K562 (cell line): ENCODE measurements around the gene GZF1. TPM values are rescaled to one million over a fixed set of nuclear protein-coding genes. Genes with fewer than 3 reads are reported as not detected.

Source experiments
- ELF1 ChIP-seq: fragments of 200-800 bp; sonication (Bioruptor generic); IDR thresholded peaks from 2 replicates; pipeline ENCODE4 v1.6.1; 2016; ENCODE audit warnings: missing genetic modification characterization, missing compliant biosample characterization
- HMG20B ChIP-seq: fragments of 250-450 bp; sonication (Bioruptor Pico); IDR thresholded peaks from 2 replicates; pipeline ENCODE4 v1.5.0; 2021; ENCODE audit warnings: mild to moderate bottlenecking
- MGA ChIP-seq: fragments of 450-650 bp; IDR thresholded peaks from 2 replicates; pipeline ENCODE4 v1.6.1; 2016; ENCODE audit warnings: mild to moderate bottlenecking, moderate library complexity
- MITF ChIP-seq: IDR thresholded peaks from 2 replicates; pipeline ENCODE4 v1.6.1; 2014; ENCODE audit warnings: antibody characterized with exemption
- PRDM10 ChIP-seq: fragments of 450-650 bp; IDR thresholded peaks from 2 replicates; pipeline ENCODE4 v1.6.1; 2018; ENCODE audit not compliant: partially characterized antibody
- TAL1 ChIP-seq: fragments of 450-650 bp; IDR thresholded peaks from 2 replicates; pipeline ENCODE4 v1.6.1; 2016; ENCODE audit warnings: mild to moderate bottlenecking
- ZNF263 ChIP-seq: sonication (generic); formaldehyde crosslinking; IDR thresholded peaks from 2 replicates; pipeline ENCODE4 v1.8.0; 2022; ENCODE audit warnings: mild to moderate bottlenecking, missing genetic modification reagents, borderline replicate concordance
- ZNF408 ChIP-seq: fragments of 250-450 bp; sonication (Bioruptor Pico); IDR thresholded peaks from 2 replicates; pipeline ENCODE4 v1.4.0; 2020; ENCODE audit warnings: low read depth, mild to moderate bottlenecking, moderate library complexity
- polyA plus RNA-seq, 8 experiments: library from polyadenylated mRNA; depleted of rRNA in 4 of 8; stranded (reverse) in 5 of 8; unstranded in 3 of 8; fragments of >200 nt; fragmentation: Nextera tagmentation in 2 of 8; fragmentation: Illumina TruSeq in 1 of 8; extraction: Ambion mirVana in 2 of 8; extraction: Trizol in 1 of 8; gene quantifications; 2 replicates each; pipeline versions ENCODE4 v1.2.1 to v1.2.3, GENCODE V29; 2011 to 2014; ENCODE audit warnings: inconsistent platforms in 1 of 8, missing spikeins in 1 of 8
- total RNA-seq, 7 experiments: library from RNA; depleted of rRNA in 6 of 7; stranded (reverse); fragments of >200 nt in 6 of 7; fragmentation: Illumina TruSeq in 2 of 7; extraction: Trizol in 2 of 7; gene quantifications; 2 replicates each; pipeline versions ENCODE4 v1.2.1 to v1.2.3, GENCODE V29; 2011 to 2021; ENCODE audit warnings: low replicate concordance in 1 of 7
- TF ChIP-seq, protein P1 (sequence below): fragments of 250-450 bp; sonication (Bioruptor Pico); IDR thresholded peaks from 2 replicates; pipeline ENCODE4 v1.9.0; 2021; ENCODE audit warnings: mild to moderate bottlenecking

Gene GZF1
- total and polyA plus RNA-seq, 9 of the 15 experiments (the other 6 are each of a cell fraction or from before 2014, with no cell fraction given) = 1.2 to 15.7 (median 7.4) TPM

DNA sequence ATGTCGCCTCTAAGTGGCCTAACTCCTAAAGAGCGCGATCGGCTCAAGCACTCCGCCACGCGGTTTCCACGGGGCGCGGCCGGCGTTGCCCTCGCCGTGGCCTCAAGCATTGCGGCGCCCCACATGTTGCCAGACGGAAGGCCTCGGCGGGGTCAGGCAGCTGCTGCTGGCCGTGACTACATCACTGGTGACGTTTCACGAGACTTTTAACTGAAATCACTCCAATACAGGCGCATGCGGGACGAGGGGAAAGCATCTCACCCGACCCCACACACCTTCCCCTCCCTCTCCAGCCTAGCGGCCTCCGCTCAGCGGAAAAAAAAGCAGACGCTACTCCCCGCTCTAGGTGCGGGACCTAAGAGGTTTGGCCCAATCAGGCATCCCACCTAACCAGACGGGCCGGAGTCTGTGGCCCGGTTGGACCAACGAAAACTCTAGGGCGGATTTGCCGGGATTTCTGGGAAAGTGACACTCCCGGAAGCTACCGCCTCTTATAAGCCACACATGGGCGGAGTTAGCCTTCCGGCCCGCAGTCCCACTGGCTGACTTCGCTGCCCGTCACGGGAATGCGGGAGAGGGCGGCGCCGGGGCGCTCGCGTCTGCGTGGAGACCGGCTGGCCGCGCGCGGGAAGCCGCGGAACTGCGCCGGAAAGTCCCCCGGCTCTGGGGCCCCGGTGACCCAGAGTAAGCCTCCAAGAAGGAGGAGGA lies 11.6 kb upstream of the GZF1 start, which contains the start of gene NXT1 (continued):
- TF ChIP-seq MGA (peak; percentile 97), TAL1 (no peak; the same call in 1 of the 2 replicates), ZNF408 (no peak), MITF (no peak), HMG20B (CRISPR knock-in tag) (no peak), ELF1 (peak; percentile 85), PRDM10 (peak; percentile 23), ZNF263 (CRISPR knock-in tag) (no peak)
- TF ChIP-seq, protein P1, sequence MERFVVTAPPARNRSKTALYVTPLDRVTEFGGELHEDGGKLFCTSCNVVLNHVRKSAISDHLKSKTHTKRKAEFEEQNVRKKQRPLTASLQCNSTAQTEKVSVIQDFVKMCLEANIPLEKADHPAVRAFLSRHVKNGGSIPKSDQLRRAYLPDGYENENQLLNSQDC (CRISPR knock-in tag) = no peak
